GM12878 (cell line): ENCODE data around the gene GCC1. TPM values are rescaled to one million over a fixed set of nuclear protein-coding genes. Genes with fewer than 3 reads are reported as not detected.
A peak's percentile ranks its signal among the peaks of the same experiment; 100 is the strongest.

Source experiments
- BHLHE40 ChIP-seq, 2 experiments: fragments of 450-650 bp in 1 of 2; IDR thresholded peaks; 2 replicates each; pipeline ENCODE4 v1.6.1; 2011 to 2017; ENCODE audit warnings: low read depth in 2 of 2, borderline replicate concordance in 1 of 2, improper control_type of control experiment in 1 of 2, low read length in 1 of 2, mild to moderate bottlenecking in 1 of 2
- CBX5 ChIP-seq: sonication (generic); IDR thresholded peaks from 2 replicates; pipeline ENCODE4 v1.6.1; 2016; ENCODE audit warnings: low read depth, moderate library complexity, mild to moderate bottlenecking, inconsistent platforms
- CHD1 ChIP-seq: IDR thresholded peaks from 2 replicates; pipeline ENCODE4 v1.6.1; 2012; ENCODE audit warnings: low read depth, low read length, improper control_type of control experiment
- CHD2 ChIP-seq: IDR thresholded peaks from 2 replicates; pipeline ENCODE4 v1.6.1; 2011; ENCODE audit warnings: low read depth, low read length, improper control_type of control experiment, borderline replicate concordance
- DPF2 ChIP-seq: fragments of 450-650 bp; IDR thresholded peaks from 2 replicates; pipeline ENCODE4 v1.6.1; 2017; ENCODE audit warnings: mild to moderate bottlenecking
- EGR1 ChIP-seq, 2 experiments: IDR thresholded peaks; 1 replicate in 1 of 2; 2 replicates in 1 of 2; pipeline ENCODE4 v1.6.1; 2011 to 2012; ENCODE audit warnings: low read depth in 2 of 2, low read length in 2 of 2, borderline replicate concordance in 1 of 2, mild to moderate bottlenecking in 1 of 2, moderate library complexity in 1 of 2
- ESRRA ChIP-seq: IDR thresholded peaks from 2 replicates; pipeline ENCODE4 v1.6.1; 2012; ENCODE audit warnings: mild to moderate bottlenecking, low read length, improper control_type of control experiment
- FOXK2 ChIP-seq: fragments of 450-650 bp; IDR thresholded peaks from 2 replicates; pipeline ENCODE4 v1.6.1; 2017; ENCODE audit warnings: mild to moderate bottlenecking, moderate library complexity
- GATAD2B ChIP-seq: fragments of 450-650 bp; conservative IDR thresholded peaks from 2 replicates; pipeline ENCODE4 v1.6.1; 2017; ENCODE audit warnings: low read depth, mild to moderate bottlenecking, moderate library complexity
- HCFC1 ChIP-seq: fragments of 150-350 bp; IDR thresholded peaks from 2 replicates; pipeline ENCODE4 v1.6.1; 2014; ENCODE audit warnings: low read length
- NKRF ChIP-seq: fragments of 450-650 bp; conservative IDR thresholded peaks from 2 replicates; pipeline ENCODE4 v1.6.1; 2017; ENCODE audit warnings: mild to moderate bottlenecking, moderate library complexity
- NR2F1 ChIP-seq: fragments of 450-650 bp; conservative IDR thresholded peaks from 2 replicates; pipeline ENCODE4 v1.6.1; 2017; ENCODE audit warnings: mild to moderate bottlenecking
- PBX3 ChIP-seq: IDR thresholded peaks from 2 replicates; pipeline ENCODE4 v1.6.1; 2011; ENCODE audit warnings: mild to moderate bottlenecking, low read depth, low read length, moderate library complexity; ENCODE audit not compliant: insufficient replicate concordance
- POLR2A ChIP-seq: IDR thresholded peaks from 2 replicates; pipeline ENCODE4 v1.6.1; 2011; ENCODE audit warnings: low read depth, mild to moderate bottlenecking, low read length
- RCOR1 ChIP-seq: conservative IDR thresholded peaks from 2 replicates; pipeline ENCODE4 v1.6.1; 2012; ENCODE audit warnings: low read depth, low read length, improper control_type of control experiment
- RELB ChIP-seq: fragments of 450-650 bp; IDR thresholded peaks from 2 replicates; pipeline ENCODE4 v1.6.1; 2017; ENCODE audit warnings: low read depth, mild to moderate bottlenecking, moderate library complexity
- SP1 ChIP-seq: IDR thresholded peaks from one replicate; pipeline ENCODE4 v1.6.1; 2011; ENCODE audit warnings: low read depth, low read length
- SRF ChIP-seq, 2 experiments: IDR thresholded peaks; 2 replicates each; pipeline ENCODE4 v1.6.1; 2011; ENCODE audit warnings: low read depth in 2 of 2, low read length in 2 of 2, mild to moderate bottlenecking in 1 of 2, moderate library complexity in 1 of 2
- ZBTB40 ChIP-seq: fragments of 450-650 bp; IDR thresholded peaks from 2 replicates; pipeline ENCODE4 v1.6.1; 2016; ENCODE audit warnings: mild to moderate bottlenecking, moderate library complexity, borderline replicate concordance
- ZSCAN29 ChIP-seq: fragments of 450-650 bp; IDR thresholded peaks from 2 replicates; pipeline ENCODE4 v1.6.1; 2017; ENCODE audit warnings: mild to moderate bottlenecking, moderate library complexity
- polyA plus RNA-seq, 11 experiments: library from polyadenylated mRNA; depleted of rRNA in 4 of 11; unstranded in 6 of 11; stranded (reverse) in 5 of 11; fragments of >200 nt; fragmentation: Nextera tagmentation in 4 of 11; fragmentation: Illumina TruSeq in 1 of 11; extraction: Ambion mirVana in 4 of 11; extraction: Trizol in 1 of 11; gene quantifications; 1 replicate in 1 of 11; 2 replicates in 10 of 11; pipeline versions ENCODE4 v1.2.1 to v1.2.3, GENCODE V29; 2011 to 2016; ENCODE audit warnings: inconsistent platforms in 2 of 11, missing spikeins in 2 of 11, low read depth in 1 of 11
- total RNA-seq, 4 experiments: library from RNA; depleted of rRNA in 3 of 4; stranded (reverse); fragments of >200 nt in 3 of 4; fragmentation: Illumina TruSeq in 1 of 4; extraction: Trizol in 1 of 4; gene quantifications; 2 replicates each; pipeline versions ENCODE4 v1.2.1 to v1.2.3, GENCODE V29; 2013 to 2021

GCC1 gene
- total and polyA plus RNA-seq, 10 of the 15 experiments (the other 5 are each of a cell fraction or from before 2014, with no cell fraction given), result 1.8 to 17.2 (median 9.0) TPM

GRCh38 chr7:127585044-127585953, at the start of gene GCC1 (continued):
- TF ChIP-seq PBX3 (no peak), BHLHE40 (IDR thresholded peaks at IDR 0.05; ENCODE audit: borderline replicate concordance in 1 of 2, low read depth in 2 of 2, low read length in 1 of 2) (peak; percentile 13 to 54; a peak in 1 of 4 replicates), NKRF (peak; percentile 91), ZSCAN29 (0 out of 2 replicates have a peak, but pooled peaks have one; percentile 56), SRF (IDR thresholded peaks at IDR 0.05; ENCODE audit: low read depth in 2 of 2, low read length in 2 of 2) (0 out of 4 replicates have a peak, but pooled peaks of 1 of the 2 experiments have one; percentile 27), CHD2 (0 out of 2 replicates have a peak, but pooled peaks have one; percentile 52), RCOR1 (0 out of 2 replicates have a peak, but pooled peaks have one; percentile 48), NR2F1 (0 out of 2 replicates have a peak, but pooled peaks have one; percentile 11), GATAD2B (0 out of 2 replicates have a peak, but pooled peaks have one; percentile 71), ZBTB40 (peak; percentile 85), SP1 (peak; percentile 24), DPF2 (peak; percentile 53; the same call in 1 of the 2 replicates), CBX5 (0 out of 2 replicates have a peak, but pooled peaks have one; percentile 24), FOXK2 (no peak), EGR1 (IDR thresholded peaks at IDR 0.05; ENCODE audit: borderline replicate concordance in 1 of 2, low read depth in 2 of 2, low read length in 2 of 2) (peak in 1 of 2 experiments; percentile 25; a peak in 1 of 3 replicates), POLR2A (peak; percentile 95), ESRRA (0 out of 2 replicates have a peak, but pooled peaks have one; percentile 13), HCFC1 (peak; percentile 43), RELB (0 out of 2 replicates have a peak, but pooled peaks have one; percentile 43), CHD1 (no peak)
